IPS DF 6.9 (cell line): ENCODE measurements around the gene OVAAL.
A peak's percentile ranks its signal among the peaks of the same experiment; 100 is the strongest.

Source experiments
- DNase-seq: peaks from one replicate; pipeline ENCODE4 v3.0.0-alpha.2; 2013; ENCODE audit warnings: low read depth, low spot score
- H3K27ac ChIP-seq: one replicate; pipeline ENCODE4 v1.5.1; 2013; ENCODE audit warnings: low read length, control low read depth
- H3K27me3 ChIP-seq: 2 replicates; pipeline ENCODE4 v1.6.1; 2013; ENCODE audit warnings: mild to moderate bottlenecking, low read length; ENCODE audit not compliant: control insufficient read depth, insufficient read depth
- H3K36me3 ChIP-seq: 2 replicates; pipeline ENCODE4 v1.6.1; 2013; ENCODE audit warnings: low read length; ENCODE audit not compliant: control insufficient read depth, insufficient read depth
- H3K4me1 ChIP-seq: 2 replicates; pipeline ENCODE4 v1.6.1; 2013; ENCODE audit warnings: low read length; ENCODE audit not compliant: control insufficient read depth, insufficient read depth
- H3K4me3 ChIP-seq: 2 replicates; pipeline ENCODE4 v1.5.1; 2013; ENCODE audit warnings: mild to moderate bottlenecking, low read length
- H3K9me3 ChIP-seq: 2 replicates; pipeline ENCODE4 v1.6.1; 2013; ENCODE audit warnings: low read length, inconsistent platforms; ENCODE audit not compliant: control insufficient read depth, insufficient read depth
- WGBS: extraction: QIAGEN DNeasy Blood & Tissue Kit; methylation state at CpG from one replicate; pipeline ENCODE4 v1.1.7; 2013; ENCODE audit warnings: mixed read lengths, missing lambda C conversion rate; ENCODE audit not compliant: insufficient read length, insufficient coverage; 5-methylcytosine and 5-hydroxymethylcytosine counted together

The OVAAL gene

DNA sequence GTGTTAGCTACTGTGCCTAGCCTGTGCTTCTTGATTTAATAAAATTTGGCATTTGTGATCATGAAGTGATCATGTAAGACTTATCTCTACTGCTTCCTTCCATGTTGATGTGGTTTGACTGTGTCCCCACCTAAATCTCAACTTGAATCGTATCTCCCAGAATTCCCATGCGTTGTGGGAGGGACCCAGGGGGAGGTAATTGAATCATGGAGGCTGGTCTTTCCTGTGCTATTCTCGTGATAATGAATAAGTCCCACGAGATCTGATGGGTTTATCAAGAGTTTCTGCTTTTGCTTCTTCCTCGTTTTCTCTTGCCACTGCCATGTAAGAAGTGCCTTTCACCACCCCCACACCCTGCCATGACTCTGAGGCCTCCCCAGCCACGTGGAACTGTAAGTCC is at the start of gene OVAAL:
OVAAL (plus strand) TSS at position 301 of the 400 bp plus-strand sequence.
- no peaks in the 10 kb centered on the region for H3K9me3 ChIP-seq
- H3K4me3 ChIP-seq, result no peak within 1 kb of the TSS
- no peak within 1 kb of the TSS for H3K27ac ChIP-seq
- no peaks in the 10 kb centered on the region for H3K36me3 ChIP-seq
- H3K27me3 ChIP-seq, result no peaks in the 10 kb centered on the region
- H3K4me1 ChIP-seq, result no peaks in the 10 kb centered on the region
- no peak for DNase-seq
- no CpG with 5 or more reads among the region's 6 CpGs for WGBS

DNA sequence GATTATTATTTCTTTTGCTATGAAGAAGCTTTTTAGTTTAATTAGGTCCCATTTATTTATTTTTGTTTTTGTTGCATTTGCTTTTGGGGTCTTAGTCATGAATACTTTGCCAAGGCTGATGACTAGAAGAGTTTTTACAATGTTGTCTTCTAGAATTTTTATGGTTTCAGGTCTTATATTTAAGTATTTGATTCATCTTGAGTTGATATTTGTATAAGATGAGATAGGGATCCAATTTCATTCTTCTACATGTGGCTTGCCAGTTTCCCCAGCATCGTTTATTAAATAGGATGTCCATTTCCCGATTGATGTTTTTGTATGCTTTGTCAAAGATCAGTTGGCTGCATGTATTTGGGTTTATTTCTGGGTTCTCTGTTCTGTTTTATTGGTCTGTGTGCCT is 47.9 kb upstream of the OVAAL start:
- H3K4me1 ChIP-seq, result no peaks in the 10 kb centered on the region; the same call in none of the 2 replicates
- H3K9me3 ChIP-seq, result peaks cover 2% of the 10 kb centered on the region
- no peak for DNase-seq
- no peaks in the 10 kb centered on the region for H3K27me3 ChIP-seq
- H3K4me3 ChIP-seq, result no peak overlapping the region
- no peak overlapping the region for H3K27ac ChIP-seq
- no peaks in the 10 kb centered on the region for H3K36me3 ChIP-seq
- WGBS, result no CpG with 5 or more reads among the region's 2 CpGs

DNA sequence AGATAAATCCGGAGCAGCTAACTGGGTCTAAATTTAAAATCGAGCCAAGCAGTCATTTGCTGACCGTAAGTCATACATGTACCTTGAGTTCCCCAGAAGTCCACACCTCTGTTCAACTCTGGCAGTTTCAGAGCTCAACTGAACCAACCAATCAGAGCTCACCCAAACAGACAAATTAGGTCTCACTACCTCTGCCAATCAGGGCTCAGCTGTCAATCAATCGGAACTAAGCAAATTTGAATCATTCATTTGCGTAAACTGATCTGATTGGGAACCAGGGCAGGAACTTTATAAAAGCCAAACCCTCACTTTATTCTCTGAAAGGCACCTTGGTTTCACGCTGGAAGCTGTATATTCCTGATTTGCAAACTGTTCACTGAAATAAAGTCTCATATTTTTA is 45.2 kb upstream of the OVAAL start:
- WGBS, result no CpG with 5 or more reads among the region's 6 CpGs
- Histone ChIP-seq H3K36me3 (no peaks in the 10 kb centered on the region), H3K4me3 (no peak overlapping the region), H3K9me3 (no peaks in the 10 kb centered on the region), H3K4me1 (no peaks in the 10 kb centered on the region; the same call in none of the 2 replicates), H3K27me3 (no peaks in the 10 kb centered on the region), H3K27ac (no peak overlapping the region)
- DNase-seq, result no peak

DNA sequence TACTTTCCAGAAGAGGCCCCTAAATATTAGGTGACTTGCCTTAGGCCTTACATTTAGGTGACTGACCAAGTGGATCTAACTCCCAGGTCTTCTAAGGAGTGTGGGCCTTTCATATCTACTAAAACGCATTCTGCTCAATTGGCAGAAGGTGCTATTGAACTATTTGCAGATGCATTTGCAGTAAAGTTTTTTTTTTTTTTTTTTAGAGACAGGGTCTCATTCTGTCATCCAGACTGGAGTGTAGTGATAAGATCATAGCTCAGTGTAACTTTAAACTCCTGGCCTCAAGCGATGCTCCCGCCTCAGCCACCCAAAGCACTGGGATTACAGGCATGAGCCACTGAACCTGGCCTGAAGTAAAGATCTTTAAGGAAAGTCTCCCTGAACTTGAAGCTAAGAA is 43.4 kb upstream of the OVAAL start:
- Histone ChIP-seq H3K27me3 (no peaks in the 10 kb centered on the region), H3K9me3 (no peaks in the 10 kb centered on the region), H3K4me3 (no peak overlapping the region), H3K27ac (no peak overlapping the region), H3K36me3 (no peaks in the 10 kb centered on the region), H3K4me1 (no peaks in the 10 kb centered on the region; the same call in none of the 2 replicates)
- DNase-seq, result no peak
- no CpG with 5 or more reads among the region's 3 CpGs for WGBS

DNA sequence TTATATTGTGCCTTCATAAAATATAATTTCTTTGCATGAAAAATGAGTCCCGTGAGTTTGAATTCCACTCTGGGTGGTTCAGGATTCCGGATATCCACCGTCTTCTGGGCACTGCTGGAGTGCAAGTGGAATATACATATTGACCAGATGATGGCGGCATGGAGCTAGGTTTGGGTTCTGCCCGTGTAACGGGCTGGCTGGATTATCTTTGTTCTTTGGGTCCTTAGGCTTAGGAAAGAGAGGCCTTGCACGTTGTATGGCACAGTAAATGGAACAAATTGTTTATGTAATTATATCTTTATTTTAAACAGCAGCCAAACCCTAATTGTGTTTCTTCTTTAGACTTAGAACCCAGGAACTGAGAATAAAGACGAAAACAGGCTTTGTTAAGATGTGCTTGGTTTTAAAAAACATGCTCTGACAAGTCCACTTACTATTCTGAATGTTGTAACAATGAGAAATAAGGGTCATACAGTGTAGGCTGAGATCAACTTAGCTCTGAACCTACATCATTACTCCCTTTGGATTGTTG is 42.8 kb upstream of the OVAAL start:
- no peak overlapping the region for H3K27ac ChIP-seq
- no CpG with 5 or more reads among the region's 8 CpGs for WGBS

DNA sequence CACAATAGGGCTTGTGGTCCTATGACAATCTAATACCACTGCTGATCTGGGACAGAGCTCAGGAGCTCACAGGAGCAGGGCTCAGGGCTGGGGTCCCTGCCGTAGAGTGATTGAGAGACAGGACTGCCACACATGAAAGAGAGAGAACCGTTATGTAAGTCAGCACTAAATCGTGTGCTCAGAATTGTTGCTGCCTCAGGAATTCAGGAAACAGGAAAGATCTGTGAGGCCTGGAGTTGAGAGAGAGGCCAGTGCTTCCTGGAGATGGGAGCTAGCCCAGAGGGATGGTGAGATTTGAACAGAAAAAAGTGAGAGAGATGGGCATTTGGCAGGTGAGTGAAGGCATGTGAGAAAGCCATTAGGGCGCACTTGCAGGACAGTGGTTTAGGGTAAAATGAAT is 38.9 kb upstream of the OVAAL start:
- no peaks in the 10 kb centered on the region for H3K27me3 ChIP-seq
- DNase-seq, result no peak
- WGBS, result no CpG with 5 or more reads among the region's 4 CpGs

More for the DNA sequence above, 42.8 kb upstream of the OVAAL start:
- H3K4me1 ChIP-seq, result no peaks in the 10 kb centered on the region; the same call in none of the 2 replicates
- DNase-seq, result peak; percentile 68
- no peaks in the 10 kb centered on the region for H3K36me3 ChIP-seq
- H3K4me3 ChIP-seq, result no peak overlapping the region
- H3K27me3 ChIP-seq, result no peaks in the 10 kb centered on the region
- no peaks in the 10 kb centered on the region for H3K9me3 ChIP-seq

DNA sequence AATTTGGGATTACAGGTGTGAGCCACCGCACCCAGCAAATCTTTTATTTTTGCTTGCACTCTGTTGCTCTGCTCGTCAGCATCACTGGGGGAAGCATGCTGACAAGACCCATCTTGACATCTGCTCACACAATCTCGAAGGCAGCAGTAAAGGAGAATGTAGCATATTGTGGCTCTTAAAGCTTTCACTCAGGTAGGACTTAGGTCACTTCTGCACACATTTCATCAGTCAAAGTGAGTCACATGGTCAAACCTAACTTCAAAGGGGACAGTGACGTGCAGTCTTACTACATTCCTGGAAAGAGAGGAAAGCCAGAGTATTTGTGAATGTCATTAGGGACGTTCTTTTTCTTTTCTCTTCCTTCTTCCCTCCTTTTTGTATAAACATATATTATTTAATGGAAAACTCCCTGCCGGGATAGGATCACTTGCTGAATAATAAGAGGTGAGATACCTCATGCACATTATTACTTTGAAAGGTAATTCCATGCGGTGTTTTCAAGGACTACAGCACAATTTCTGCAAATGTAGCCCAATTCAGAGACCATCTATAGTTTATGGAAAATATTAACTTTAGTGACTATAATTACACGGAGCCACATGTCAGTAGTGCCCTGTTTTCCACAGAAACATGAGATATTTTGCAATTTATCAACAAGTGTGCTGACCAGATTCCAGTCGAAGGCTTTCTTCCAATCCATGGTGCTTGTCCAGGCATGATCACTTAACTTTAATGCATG is 37.1 kb upstream of the OVAAL start:
- Histone ChIP-seq H3K27ac (no peak overlapping the region), H3K36me3 (no peaks in the 10 kb centered on the region), H3K9me3 (no peaks in the 10 kb centered on the region), H3K4me3 (no peak overlapping the region), H3K4me1 (peaks cover 2% of the 10 kb centered on the region; the same call in 1 of the 2 replicates), H3K27me3 (no peaks in the 10 kb centered on the region)
- DNase-seq, result no peak
- WGBS, result no CpG with 5 or more reads among the region's 9 CpGs

More for the DNA sequence above, 38.9 kb upstream of the OVAAL start:
- Histone ChIP-seq H3K27ac (no peak overlapping the region), H3K9me3 (no peaks in the 10 kb centered on the region), H3K4me3 (no peak overlapping the region), H3K4me1 (peaks cover 2% of the 10 kb centered on the region; the same call in 1 of the 2 replicates), H3K36me3 (no peaks in the 10 kb centered on the region)

DNA sequence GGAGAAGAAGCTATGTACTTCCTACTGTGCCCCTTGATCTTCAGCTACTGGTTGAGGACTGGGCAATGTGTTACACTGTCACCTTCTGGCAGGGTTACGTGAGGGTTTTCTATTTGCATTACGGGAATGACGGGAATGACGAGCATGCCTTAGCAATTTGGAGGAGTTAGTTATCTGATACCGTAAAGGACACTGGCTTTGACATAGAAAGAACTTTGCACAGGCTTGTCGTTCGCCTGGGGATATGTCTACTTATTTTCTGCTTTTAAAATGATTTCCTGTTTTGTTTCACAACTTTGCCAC is 36.6 kb upstream of the OVAAL start:
- no peaks in the 10 kb centered on the region for H3K36me3 ChIP-seq
- DNase-seq, result no peak
- no peaks in the 10 kb centered on the region for H3K9me3 ChIP-seq
- peaks cover 2% of the 10 kb centered on the region; the same call in 1 of the 2 replicates for H3K4me1 ChIP-seq
- no peaks in the 10 kb centered on the region for H3K27me3 ChIP-seq
- H3K27ac ChIP-seq, result no peak overlapping the region
- WGBS, result no CpG with 5 or more reads among the region's 7 CpGs
- no peak overlapping the region for H3K4me3 ChIP-seq

DNA sequence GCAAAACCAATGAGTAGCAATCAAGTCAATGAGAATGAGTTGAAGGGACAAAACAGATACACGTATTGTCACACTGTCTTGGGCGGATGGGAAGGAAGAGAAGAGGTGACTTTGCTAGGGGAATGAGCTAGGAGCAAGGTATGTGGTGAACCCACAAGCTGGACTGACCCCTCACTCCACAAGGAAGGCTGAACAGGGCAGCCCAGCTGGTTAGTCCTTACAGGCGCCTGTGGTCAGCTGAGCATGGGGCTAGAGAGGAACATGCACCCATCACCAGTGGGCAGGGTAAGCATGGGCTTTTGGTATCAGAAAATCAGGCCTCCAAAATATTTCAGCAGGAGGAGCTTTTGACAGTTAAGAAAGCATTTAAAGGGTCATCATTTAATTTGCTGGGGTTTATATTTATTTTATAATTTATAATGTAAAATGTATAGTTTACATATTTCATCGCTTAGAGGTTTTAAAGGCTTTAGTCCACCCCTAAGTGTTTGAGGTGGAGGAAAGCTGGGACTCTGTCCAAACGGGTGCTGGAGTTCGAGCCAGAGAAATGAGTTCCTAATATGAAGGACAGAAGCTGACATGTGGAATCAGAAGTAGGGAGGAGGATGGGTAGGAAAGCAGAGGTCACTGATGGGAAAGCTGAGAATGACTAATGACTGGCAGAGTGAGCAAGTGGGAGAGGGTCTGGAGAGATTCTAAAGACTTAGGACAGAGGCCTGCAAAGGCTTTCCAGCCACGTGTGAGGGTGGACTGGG is 34.4 kb upstream of the OVAAL start:
- Histone ChIP-seq H3K27ac (no peak overlapping the region), H3K9me3 (no peaks in the 10 kb centered on the region), H3K4me3 (no peak overlapping the region), H3K4me1 (peaks cover 2% of the 10 kb centered on the region; the same call in 1 of the 2 replicates), H3K36me3 (no peaks in the 10 kb centered on the region), H3K27me3 (no peaks in the 10 kb centered on the region)
- WGBS, result no CpG with 5 or more reads among the region's 7 CpGs
- no peak for DNase-seq

DNA sequence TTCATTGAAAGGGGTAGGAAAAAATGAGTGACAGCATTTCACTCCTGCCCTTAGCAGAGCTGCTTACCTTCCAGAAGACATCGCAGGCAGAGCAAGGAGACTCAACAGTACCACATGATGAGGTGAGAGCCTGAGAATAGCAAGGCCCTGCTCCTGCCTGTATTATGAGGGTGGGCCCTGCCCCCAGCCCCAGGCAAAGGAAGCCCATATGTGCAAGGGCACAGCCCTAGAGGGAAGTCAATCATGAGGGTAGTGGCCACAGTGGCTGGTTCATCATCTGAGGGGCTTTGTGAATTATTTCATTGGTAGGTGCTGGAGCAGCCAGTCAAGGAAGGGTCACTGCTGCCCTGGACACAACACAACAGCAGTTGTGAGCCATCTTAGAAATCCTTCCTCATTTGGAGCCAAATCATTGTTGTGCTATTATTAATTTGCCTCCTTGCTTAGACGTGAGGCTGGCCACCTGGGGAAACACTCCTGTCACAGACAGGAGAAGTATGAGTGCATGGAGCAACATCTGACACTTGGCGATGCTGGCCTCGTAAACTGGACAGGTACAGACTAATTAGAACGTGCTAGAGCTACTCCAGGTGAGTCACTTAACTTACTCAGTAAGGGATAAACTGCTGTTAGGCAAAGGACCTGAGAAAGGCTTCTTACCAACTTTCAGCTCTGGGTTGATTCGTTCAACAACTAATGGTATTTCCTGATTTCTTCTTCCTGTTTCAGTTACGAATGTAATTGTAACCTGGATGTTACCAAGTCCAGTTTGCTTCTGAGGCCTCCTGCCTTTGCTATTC is 33.6 kb upstream of the OVAAL start:
- DNase-seq, result no peak
- Histone ChIP-seq H3K27me3 (no peaks in the 10 kb centered on the region), H3K27ac (no peak overlapping the region), H3K4me1 (peaks cover 2% of the 10 kb centered on the region; the same call in 1 of the 2 replicates), H3K9me3 (no peaks in the 10 kb centered on the region), H3K36me3 (no peaks in the 10 kb centered on the region), H3K4me3 (no peak overlapping the region)
- WGBS, result no CpG with 5 or more reads among the region's 7 CpGs
